HepG2 (cell line): ENCODE results near the gene MASP1. TPM values are rescaled to one million over a fixed set of nuclear protein-coding genes. Genes with fewer than 3 reads are reported as not detected.

Experiments
- ATF5 ChIP-seq: sonication (generic); formaldehyde crosslinking; IDR thresholded peaks from 2 replicates; pipeline ENCODE4 v1.4.0; 2020; ENCODE audit warnings: mild to moderate bottlenecking, low read depth, missing genetic modification reagents
- CBFB ChIP-seq: sonication (generic); formaldehyde crosslinking; IDR thresholded peaks from 2 replicates; pipeline ENCODE4 v1.4.0; 2020; ENCODE audit warnings: missing genetic modification reagents
- DNMT1 ChIP-seq: sonication (generic); formaldehyde crosslinking; IDR thresholded peaks from 2 replicates; pipeline ENCODE4 v1.5.1; 2020; ENCODE audit warnings: mild to moderate bottlenecking, missing genetic modification reagents
- GPBP1L1 ChIP-seq: sonication (generic); formaldehyde crosslinking; IDR thresholded peaks from 2 replicates; pipeline ENCODE4 v1.5.0; 2020; ENCODE audit warnings: mild to moderate bottlenecking, missing genetic modification reagents
- HCFC1 ChIP-seq: fragments of 150-350 bp; IDR thresholded peaks from 2 replicates; pipeline ENCODE4 v1.6.1; 2014; ENCODE audit warnings: low read depth, low read length
- RFXAP ChIP-seq: sonication (generic); formaldehyde crosslinking; IDR thresholded peaks from 2 replicates; pipeline ENCODE4 v1.4.0; 2020; ENCODE audit warnings: missing genetic modification reagents, borderline replicate concordance
- ZBTB4 ChIP-seq: sonication (generic); formaldehyde crosslinking; IDR thresholded peaks from 2 replicates; pipeline ENCODE4 v1.4.0; 2020; ENCODE audit warnings: missing genetic modification reagents, mild to moderate bottlenecking, borderline replicate concordance
- ZNF142 ChIP-seq: sonication (generic); formaldehyde crosslinking; IDR thresholded peaks from 2 replicates; pipeline ENCODE4 v1.4.0; 2020; ENCODE audit warnings: missing genetic modification reagents
- ZSCAN29 ChIP-seq: sonication (generic); formaldehyde crosslinking; conservative IDR thresholded peaks from 2 replicates; pipeline ENCODE4 v1.4.0; 2020; ENCODE audit warnings: mild to moderate bottlenecking, missing genetic modification reagents
- polyA plus RNA-seq, 8 experiments: library from polyadenylated mRNA; depleted of rRNA in 3 of 8; stranded (reverse) in 7 of 8; unstranded in 1 of 8; fragments of >200 nt; fragmentation: Illumina TruSeq in 4 of 8; extraction: Trizol in 4 of 8; gene quantifications; 2 replicates each; pipeline versions ENCODE4 v1.2.1 to v1.2.3, GENCODE V29; 2011 to 2016; ENCODE audit warnings: low read depth in 4 of 8, missing spikeins in 1 of 8, mixed read lengths in 1 of 8; ENCODE audit not compliant: insufficient read depth in 1 of 8
- total RNA-seq, 5 experiments: library from RNA; depleted of rRNA; stranded (reverse); fragments of >200 nt; fragmentation: Illumina TruSeq; extraction: Trizol; gene quantifications; 2 replicates each; pipeline ENCODE4 v1.2.3, GENCODE V29; 2016; ENCODE audit warnings: low read depth in 1 of 5
- TF ChIP-seq, protein P1 (sequence below), 2 experiments: IDR thresholded peaks; 2 replicates each; pipeline ENCODE4 v1.6.1; 2011 to 2012; ENCODE audit warnings: low read length in 2 of 2, borderline replicate concordance in 1 of 2, low read depth in 1 of 2, mild to moderate bottlenecking in 1 of 2, moderate library complexity in 1 of 2
- TF ChIP-seq, protein P2 (sequence below): sonication (generic); formaldehyde crosslinking; IDR thresholded peaks from 2 replicates; pipeline ENCODE4 v1.5.0; 2020; ENCODE audit warnings: mild to moderate bottlenecking, missing genetic modification reagents, moderate library complexity

Gene MASP1
- total and polyA plus RNA-seq, 2 of the 13 experiments (the other 11 are each of a cell fraction or from before 2014, with no cell fraction given), result 10.8 to 56.0 TPM

- TF ChIP-seq, protein P1, sequence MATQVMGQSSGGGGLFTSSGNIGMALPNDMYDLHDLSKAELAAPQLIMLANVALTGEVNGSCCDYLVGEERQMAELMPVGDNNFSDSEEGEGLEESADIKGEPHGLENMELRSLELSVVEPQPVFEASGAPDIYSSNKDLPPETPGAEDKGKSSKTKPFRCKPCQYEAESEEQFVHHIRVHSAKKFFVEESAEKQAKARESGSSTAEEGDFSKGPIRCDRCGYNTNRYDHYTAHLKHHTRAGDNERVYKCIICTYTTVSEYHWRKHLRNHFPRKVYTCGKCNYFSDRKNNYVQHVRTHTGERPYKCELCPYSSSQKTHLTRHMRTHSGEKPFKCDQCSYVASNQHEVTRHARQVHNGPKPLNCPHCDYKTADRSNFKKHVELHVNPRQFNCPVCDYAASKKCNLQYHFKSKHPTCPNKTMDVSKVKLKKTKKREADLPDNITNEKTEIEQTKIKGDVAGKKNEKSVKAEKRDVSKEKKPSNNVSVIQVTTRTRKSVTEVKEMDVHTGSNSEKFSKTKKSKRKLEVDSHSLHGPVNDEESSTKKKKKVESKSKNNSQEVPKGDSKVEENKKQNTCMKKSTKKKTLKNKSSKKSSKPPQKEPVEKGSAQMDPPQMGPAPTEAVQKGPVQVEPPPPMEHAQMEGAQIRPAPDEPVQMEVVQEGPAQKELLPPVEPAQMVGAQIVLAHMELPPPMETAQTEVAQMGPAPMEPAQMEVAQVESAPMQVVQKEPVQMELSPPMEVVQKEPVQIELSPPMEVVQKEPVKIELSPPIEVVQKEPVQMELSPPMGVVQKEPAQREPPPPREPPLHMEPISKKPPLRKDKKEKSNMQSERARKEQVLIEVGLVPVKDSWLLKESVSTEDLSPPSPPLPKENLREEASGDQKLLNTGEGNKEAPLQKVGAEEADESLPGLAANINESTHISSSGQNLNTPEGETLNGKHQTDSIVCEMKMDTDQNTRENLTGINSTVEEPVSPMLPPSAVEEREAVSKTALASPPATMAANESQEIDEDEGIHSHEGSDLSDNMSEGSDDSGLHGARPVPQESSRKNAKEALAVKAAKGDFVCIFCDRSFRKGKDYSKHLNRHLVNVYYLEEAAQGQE (IDR thresholded peaks at IDR 0.05; ENCODE audit: borderline replicate concordance in 1 of 2, low read depth in 1 of 2, low read length in 2 of 2), result no peak
- TF ChIP-seq RFXAP (CRISPR knock-in tag) (no peak), ATF5 (no peak), ZSCAN29 (CRISPR knock-in tag) (no peak), DNMT1 (CRISPR knock-in tag) (no peak), GPBP1L1 (CRISPR knock-in tag) (no peak), HCFC1 (no peak), CBFB (CRISPR knock-in tag) (no peak), ZNF142 (CRISPR knock-in tag) (no peak), ZBTB4 (no peak)
- TF ChIP-seq, protein P2, sequence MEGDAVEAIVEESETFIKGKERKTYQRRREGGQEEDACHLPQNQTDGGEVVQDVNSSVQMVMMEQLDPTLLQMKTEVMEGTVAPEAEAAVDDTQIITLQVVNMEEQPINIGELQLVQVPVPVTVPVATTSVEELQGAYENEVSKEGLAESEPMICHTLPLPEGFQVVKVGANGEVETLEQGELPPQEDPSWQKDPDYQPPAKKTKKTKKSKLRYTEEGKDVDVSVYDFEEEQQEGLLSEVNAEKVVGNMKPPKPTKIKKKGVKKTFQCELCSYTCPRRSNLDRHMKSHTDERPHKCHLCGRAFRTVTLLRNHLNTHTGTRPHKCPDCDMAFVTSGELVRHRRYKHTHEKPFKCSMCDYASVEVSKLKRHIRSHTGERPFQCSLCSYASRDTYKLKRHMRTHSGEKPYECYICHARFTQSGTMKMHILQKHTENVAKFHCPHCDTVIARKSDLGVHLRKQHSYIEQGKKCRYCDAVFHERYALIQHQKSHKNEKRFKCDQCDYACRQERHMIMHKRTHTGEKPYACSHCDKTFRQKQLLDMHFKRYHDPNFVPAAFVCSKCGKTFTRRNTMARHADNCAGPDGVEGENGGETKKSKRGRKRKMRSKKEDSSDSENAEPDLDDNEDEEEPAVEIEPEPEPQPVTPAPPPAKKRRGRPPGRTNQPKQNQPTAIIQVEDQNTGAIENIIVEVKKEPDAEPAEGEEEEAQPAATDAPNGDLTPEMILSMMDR (CRISPR knock-in tag), result no peak
Measured at GRCh38 chr3:187286467-187287059, 5.0 kb downstream of the MASP1 start (continued).
